GM13976 (cell line): ENCODE data around the gene PLS3.
"Not testable (repeated sequence)": the region's sequence is repeated elsewhere in the genome, so short reads cannot be mapped to it uniquely, and the experiment has no call there.

Experiments
- DNase-seq: peaks from one replicate; pipeline ENCODE4 v3.0.0; 2012; ENCODE audit warnings: low spot score
- in situ Hi-C: fragments of 300-500 bp; cut with MboI; formaldehyde crosslinking; loops from one replicate; pipeline ENCODE4 v1.12.0; 2022; ENCODE audit warnings: low sequenced_read_pairs, mixed read lengths, inconsistent platforms; ENCODE audit not compliant: unreplicated experiment
- TF ChIP-seq, protein P1 (sequence below): IDR thresholded peaks from 2 replicates; pipeline ENCODE4 v1.5.1; 2012; ENCODE audit warnings: borderline replicate concordance, mild to moderate bottlenecking; ENCODE audit not compliant: insufficient read depth; ENCODE audit errors: extremely low read depth, missing control alignments, control extremely low read depth

Gene PLS3

DNA sequence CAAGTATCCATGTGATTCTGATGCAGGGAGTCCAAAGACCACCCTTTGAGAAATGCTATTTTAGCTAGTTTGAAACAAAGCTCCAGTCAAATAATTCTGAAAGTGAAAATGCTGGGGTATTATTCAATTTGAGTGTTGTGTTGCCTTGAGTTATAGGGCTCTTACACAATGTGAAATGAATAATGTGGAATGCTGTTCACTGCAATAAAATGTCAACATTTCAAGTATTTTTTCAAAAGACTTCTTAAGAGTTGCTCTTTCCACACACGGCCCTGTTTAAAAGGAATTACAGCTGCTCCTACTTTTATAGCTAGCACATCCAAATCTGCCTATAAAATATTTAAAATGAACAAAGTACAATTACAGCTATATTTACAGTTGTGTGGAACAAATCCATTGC, 27.5 kb upstream of the PLS3 start:
- TF ChIP-seq, protein P1, sequence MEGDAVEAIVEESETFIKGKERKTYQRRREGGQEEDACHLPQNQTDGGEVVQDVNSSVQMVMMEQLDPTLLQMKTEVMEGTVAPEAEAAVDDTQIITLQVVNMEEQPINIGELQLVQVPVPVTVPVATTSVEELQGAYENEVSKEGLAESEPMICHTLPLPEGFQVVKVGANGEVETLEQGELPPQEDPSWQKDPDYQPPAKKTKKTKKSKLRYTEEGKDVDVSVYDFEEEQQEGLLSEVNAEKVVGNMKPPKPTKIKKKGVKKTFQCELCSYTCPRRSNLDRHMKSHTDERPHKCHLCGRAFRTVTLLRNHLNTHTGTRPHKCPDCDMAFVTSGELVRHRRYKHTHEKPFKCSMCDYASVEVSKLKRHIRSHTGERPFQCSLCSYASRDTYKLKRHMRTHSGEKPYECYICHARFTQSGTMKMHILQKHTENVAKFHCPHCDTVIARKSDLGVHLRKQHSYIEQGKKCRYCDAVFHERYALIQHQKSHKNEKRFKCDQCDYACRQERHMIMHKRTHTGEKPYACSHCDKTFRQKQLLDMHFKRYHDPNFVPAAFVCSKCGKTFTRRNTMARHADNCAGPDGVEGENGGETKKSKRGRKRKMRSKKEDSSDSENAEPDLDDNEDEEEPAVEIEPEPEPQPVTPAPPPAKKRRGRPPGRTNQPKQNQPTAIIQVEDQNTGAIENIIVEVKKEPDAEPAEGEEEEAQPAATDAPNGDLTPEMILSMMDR, result no peak
- no peak for DNase-seq
- in situ Hi-C loops, result no loop called here

DNA sequence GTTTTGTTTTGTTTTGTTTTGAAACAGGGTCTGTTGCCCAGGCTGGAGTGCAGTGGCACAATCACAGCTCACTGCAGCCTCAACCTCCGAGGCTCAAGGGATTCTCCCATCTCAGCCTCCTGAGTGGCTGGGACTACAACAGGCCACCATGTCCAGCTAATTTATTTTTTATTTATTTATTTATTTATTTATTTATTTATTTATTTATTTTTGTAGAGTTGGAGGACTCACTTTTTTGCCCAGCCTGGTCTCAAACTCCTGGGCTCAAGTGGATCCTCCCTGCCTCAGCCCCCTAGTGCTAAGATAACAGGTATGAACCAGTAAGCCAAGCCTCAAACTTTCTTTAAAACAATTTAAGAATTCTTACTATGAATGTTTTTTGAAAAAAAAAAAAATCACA, 26.6 kb upstream of the PLS3 start:
- DNase-seq, result no peak
- TF ChIP-seq, protein P1, result no peak

DNA sequence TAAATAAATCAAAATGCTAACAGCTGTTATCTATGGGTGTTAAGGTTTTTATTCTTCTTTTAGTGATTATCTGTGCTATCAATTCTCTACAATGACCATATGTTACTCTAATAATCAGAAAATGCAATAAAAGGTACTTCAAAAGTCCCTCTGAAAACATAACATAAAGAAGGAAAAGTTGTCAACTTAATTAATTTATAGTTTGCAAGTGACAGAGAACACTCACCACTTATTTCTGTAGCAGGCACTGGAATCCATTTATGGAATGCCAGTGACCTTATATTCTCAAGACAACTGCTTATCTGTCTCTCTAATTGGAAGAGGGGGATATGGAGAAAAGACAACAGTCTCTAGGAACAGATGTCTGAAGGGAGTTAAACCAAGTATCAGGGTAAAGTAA, 25.6 kb upstream of the PLS3 start:
- in situ Hi-C loops, result no loop called here
- no peak for DNase-seq
- TF ChIP-seq, protein P1, result no peak

More for the DNA sequence above, 26.6 kb upstream of the PLS3 start:
- in situ Hi-C loops, result no loop called here

DNA sequence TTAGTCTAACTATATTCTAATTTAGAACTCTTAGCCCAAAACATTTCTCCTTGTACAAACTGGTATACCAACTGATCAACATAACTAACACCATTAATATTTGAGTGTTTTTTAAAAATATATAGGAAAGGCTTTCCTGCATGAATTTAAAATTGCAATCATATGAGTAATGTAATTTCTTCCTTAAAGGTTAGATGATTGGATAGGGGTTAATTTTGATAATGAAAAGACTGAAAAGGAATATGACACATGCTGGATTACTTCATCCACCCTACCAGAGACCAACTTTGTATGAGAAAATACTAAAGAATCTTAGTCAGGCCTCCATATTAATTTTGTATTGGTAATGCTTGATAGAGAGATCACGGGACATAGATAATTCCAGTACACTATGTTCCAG, 25.1 kb upstream of the PLS3 start:
- TF ChIP-seq, protein P1, result no peak
- in situ Hi-C loops, result no loop called here
- no peak for DNase-seq

DNA sequence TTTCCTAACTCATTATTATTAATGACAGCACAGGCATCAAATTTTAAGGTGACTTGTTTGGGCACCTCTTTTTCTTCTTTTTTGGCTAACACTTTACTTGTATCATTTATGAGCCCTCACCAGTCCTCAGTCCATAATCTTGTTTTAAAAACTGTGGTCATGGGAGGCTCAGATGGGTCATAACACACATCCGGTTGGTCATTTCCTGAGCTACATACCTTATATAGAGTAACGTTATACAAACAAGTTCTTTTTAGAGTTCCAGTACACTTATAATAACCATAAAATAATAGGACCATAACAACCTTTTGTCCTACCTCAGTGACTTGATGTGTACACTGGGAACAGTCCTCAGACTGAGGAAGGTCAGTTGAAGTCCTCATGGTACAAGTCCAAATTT, 21.1 kb upstream of the PLS3 start:
- no peak for DNase-seq
- in situ Hi-C loops, result no loop called here
- TF ChIP-seq, protein P1, result no peak

DNA sequence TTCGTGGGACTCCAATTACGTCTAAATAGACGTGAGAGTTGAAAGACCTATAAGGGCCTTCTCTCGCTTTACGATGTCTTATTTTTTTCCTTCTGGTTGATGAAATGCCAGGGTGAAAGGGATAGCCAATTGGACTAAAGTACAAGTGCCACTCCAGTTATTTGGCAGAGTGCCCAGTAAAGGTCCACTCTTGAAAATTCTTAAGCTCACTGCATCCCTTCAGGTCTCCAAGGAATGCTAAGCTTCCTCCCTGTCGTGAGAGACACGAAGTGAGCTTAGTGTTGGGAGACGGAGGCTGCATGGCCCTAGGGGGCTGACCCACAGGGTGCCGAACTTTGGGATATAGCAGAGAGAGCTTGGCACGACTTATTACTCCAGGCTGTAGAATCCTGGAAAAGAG, 19.9 kb upstream of the PLS3 start:
- DNase-seq, in situ Hi-C loops: not testable (repeated sequence)

DNA sequence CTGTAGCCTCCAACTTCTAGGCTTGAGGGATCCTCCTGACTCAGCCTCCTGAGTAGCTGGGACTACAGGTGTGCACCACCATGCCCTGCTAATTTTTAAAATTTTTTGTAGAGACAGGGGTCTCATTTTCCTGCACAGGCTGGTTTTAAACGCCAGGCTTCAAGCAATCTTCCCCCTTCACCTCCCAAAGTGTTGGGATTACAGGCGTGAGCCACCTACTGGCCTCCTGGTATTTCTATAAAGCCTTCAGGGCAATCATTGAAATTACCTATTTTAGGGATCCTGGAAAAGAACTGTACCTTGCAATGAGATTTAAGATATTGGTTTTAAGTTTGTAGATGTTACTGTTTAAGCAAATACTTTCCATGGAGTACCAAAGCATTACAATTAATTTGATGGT, 13.5 kb upstream of the PLS3 start:
- DNase-seq, result no peak
- in situ Hi-C loops, result no loop called here
- TF ChIP-seq, protein P1, result no peak
